Measurements from ENCODE around the gene FBXL14.

GRCh38 chr12:1531654-1532374, 62.6 kb downstream of the FBXL14 start:
- TF ChIP-seq CTCF (IDR thresholded peaks at IDR 0.05) (no peak), POLR2A (IDR thresholded peaks at IDR 0.05) (no peak)
